Neural progenitor cell (in vitro differentiated cells): ENCODE measurements around the gene TBCCD1. TPM values are rescaled to one million over a fixed set of nuclear protein-coding genes. Genes with fewer than 3 reads are reported as not detected.
A peak's percentile ranks its signal among the peaks of the same experiment; 100 is the strongest.

Experiments used
- DNase-seq: peaks from one replicate; pipeline ENCODE4 v3.0.0-alpha.2; 2016; ENCODE audit warnings: low spot score
- H2AFZ ChIP-seq: fragments of 200-600 bp; sonication (generic); replicated peaks from 2 replicates; pipeline ENCODE4 v1.6.1; 2016; ENCODE audit warnings: antibody characterized with exemption
- H3F3A ChIP-seq: fragments of 200-600 bp; sonication (generic); 2 replicates; pipeline ENCODE4 v1.6.1; 2016; ENCODE audit warnings: antibody characterized with exemption, low read depth
- H3K27ac ChIP-seq: fragments of 200-600 bp; sonication (generic); 2 replicates; pipeline ENCODE4 v1.5.1; 2016; ENCODE audit warnings: mild to moderate bottlenecking
- H3K27me3 ChIP-seq: fragments of 200-600 bp; sonication (generic); 2 replicates; pipeline ENCODE4 v1.6.1; 2016; ENCODE audit warnings: mild to moderate bottlenecking, moderate library complexity
- H3K36me3 ChIP-seq: fragments of 200-600 bp; sonication (generic); 2 replicates; pipeline ENCODE4 v1.5.1; 2016
- H3K4me1 ChIP-seq: fragments of 200-600 bp; sonication (generic); 2 replicates; pipeline ENCODE4 v1.6.1; 2016; ENCODE audit warnings: mixed run types
- H3K4me2 ChIP-seq: fragments of 200-600 bp; sonication (generic); 2 replicates; pipeline ENCODE4 v1.6.1; 2016
- H3K4me3 ChIP-seq: fragments of 200-600 bp; sonication (generic); 2 replicates; pipeline ENCODE4 v1.5.1; 2016
- H3K79me2 ChIP-seq: fragments of 200-600 bp; sonication (generic); 2 replicates; pipeline ENCODE4 v1.6.1; 2016; ENCODE audit warnings: low read depth
- H3K9ac ChIP-seq: fragments of 200-600 bp; sonication (generic); 2 replicates; pipeline ENCODE4 v1.6.1; 2016
- H3K9me3 ChIP-seq: fragments of 200-600 bp; sonication (generic); 2 replicates; pipeline ENCODE4 v1.5.1; 2016; ENCODE audit warnings: low read depth
- H4K20me1 ChIP-seq: fragments of 200-600 bp; sonication (generic); 2 replicates; pipeline ENCODE4 v1.6.1; 2016; ENCODE audit warnings: low read depth
- H3K27ac Mint-ChIP-seq: 3 replicates; pipeline ENCODE4 v1.8.0; 2021; ENCODE audit warnings: mixed read lengths
- H3K27me3 Mint-ChIP-seq: 2 replicates; pipeline ENCODE4 v1.8.0; 2022; ENCODE audit warnings: low read depth, mild to moderate bottlenecking, inconsistent platforms, moderate library complexity, mixed read lengths; ENCODE audit not compliant: insufficient read depth
- H3K36me3 Mint-ChIP-seq: 3 replicates; pipeline ENCODE4 v1.8.0; 2021; ENCODE audit warnings: mixed read lengths
- H3K4me1 Mint-ChIP-seq: 3 replicates; pipeline ENCODE4 v1.8.0; 2021; ENCODE audit warnings: mixed read lengths
- H3K4me3 Mint-ChIP-seq: 3 replicates; pipeline ENCODE4 v1.8.0; 2021; ENCODE audit warnings: mild to moderate bottlenecking, moderate library complexity, mixed read lengths
- H3K9me3 Mint-ChIP-seq: 3 replicates; pipeline ENCODE4 v1.8.0; 2020; ENCODE audit warnings: mixed read lengths
- CTCF ChIP-seq: fragments of 200-600 bp; sonication (generic); IDR thresholded peaks from 2 replicates; pipeline ENCODE4 v1.5.1; 2017; ENCODE audit warnings: antibody characterized with exemption, mild to moderate bottlenecking
- EZH2 ChIP-seq: fragments of 200-600 bp; sonication (generic); IDR thresholded peaks from 2 replicates; pipeline ENCODE4 v1.6.1; 2017; ENCODE audit warnings: antibody characterized with exemption, mild to moderate bottlenecking, moderate library complexity
- EZH2phosphoT487 ChIP-seq: fragments of 200-600 bp; sonication (generic); IDR thresholded peaks from 2 replicates; pipeline ENCODE4 v1.6.1; 2017; ENCODE audit warnings: antibody characterized with exemption
- total RNA-seq: library from RNA; depleted of rRNA; stranded (reverse); fragments of >200 nt; gene quantifications from 2 replicates; pipeline ENCODE4 v1.2.3, GENCODE V29; 2015; ENCODE audit warnings: low replicate concordance

The TBCCD1 gene
- total RNA-seq, 1 donor from 2014 or later: 21.1 TPM

GRCh38 chr3:186605561-186606545 lies 38.7 kb upstream of the TBCCD1 start:
- Histone ChIP-seq H3K27ac (no peak overlapping the region), H3K9me3 (no peaks in the 10 kb centered on the region), H3K4me2 (no peak overlapping the region), H3K79me2 (no peaks in the 10 kb centered on the region), H4K20me1 (no peaks in the 10 kb centered on the region), H3K4me3 (no peak overlapping the region), H3K4me1 (no peaks in the 10 kb centered on the region), H3K9ac (no peak overlapping the region), H3K27me3 (no peaks in the 10 kb centered on the region), H3K36me3 (no peaks in the 10 kb centered on the region), H3F3A (no peaks in the 10 kb centered on the region), H2AFZ (no peak overlapping the region)
- Mint-ChIP-seq H3K36me3 (no peaks in the 10 kb centered on the region), H3K27me3 (peaks cover 4% of the 10 kb centered on the region), H3K27ac (no peak overlapping the region), H3K4me1 (no peaks in the 10 kb centered on the region), H3K9me3 (no peaks in the 10 kb centered on the region), H3K4me3 (no peak overlapping the region)
- TF ChIP-seq CTCF (no peak), EZH2 (no peak), EZH2phosphoT487 (no peak)
- DNase-seq: no peak

GRCh38 chr3:186605078-186605477 lies 37.9 kb upstream of the TBCCD1 start:
- Histone ChIP-seq H3K36me3 (no peaks in the 10 kb centered on the region), H4K20me1 (no peaks in the 10 kb centered on the region), H3K9ac (no peak overlapping the region), H3K4me2 (no peak overlapping the region), H3K79me2 (no peaks in the 10 kb centered on the region), H2AFZ (no peak overlapping the region), H3K27ac (no peak overlapping the region), H3F3A (no peaks in the 10 kb centered on the region), H3K4me3 (no peak overlapping the region), H3K4me1 (no peaks in the 10 kb centered on the region), H3K27me3 (no peaks in the 10 kb centered on the region), H3K9me3 (no peaks in the 10 kb centered on the region)
- H3K4me3 Mint-ChIP-seq: no peak overlapping the region
- no peak overlapping the region for H3K27ac Mint-ChIP-seq
- H3K4me1 Mint-ChIP-seq: no peaks in the 10 kb centered on the region
- H3K27me3 Mint-ChIP-seq: peaks cover 4% of the 10 kb centered on the region
- H3K9me3 Mint-ChIP-seq: no peaks in the 10 kb centered on the region
- no peaks in the 10 kb centered on the region for H3K36me3 Mint-ChIP-seq
- DNase-seq: no peak
- TF ChIP-seq CTCF (no peak), EZH2phosphoT487 (no peak), EZH2 (no peak)

DNA sequence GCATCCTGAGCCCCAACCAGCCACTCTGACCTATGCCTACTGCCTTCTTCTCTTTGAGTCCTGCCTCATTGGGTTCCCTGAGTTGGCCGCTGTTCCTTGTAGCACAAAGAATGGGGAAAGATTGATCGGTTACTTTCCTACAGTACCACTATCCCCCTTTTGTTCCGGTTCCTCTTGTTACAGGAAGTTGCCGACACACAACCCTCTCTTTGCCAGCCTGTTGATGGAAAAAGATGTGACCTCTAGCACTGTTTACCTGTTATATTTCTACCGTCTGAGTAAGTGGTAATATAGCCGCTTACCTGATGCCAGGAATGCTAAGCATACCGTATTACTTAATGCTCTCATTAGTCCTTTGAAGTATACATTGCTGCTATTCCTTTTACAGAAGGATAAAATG lies 36.0 kb upstream of the TBCCD1 start:
- Histone ChIP-seq H3K27ac (no peak overlapping the region), H3K79me2 (no peaks in the 10 kb centered on the region), H3K4me2 (no peak overlapping the region), H3K4me3 (no peak overlapping the region), H3K9ac (no peak overlapping the region), H3F3A (no peaks in the 10 kb centered on the region), H4K20me1 (no peaks in the 10 kb centered on the region), H3K36me3 (no peaks in the 10 kb centered on the region), H3K9me3 (no peaks in the 10 kb centered on the region), H2AFZ (peak overlapping the region; percentile 50), H3K27me3 (no peaks in the 10 kb centered on the region), H3K4me1 (no peaks in the 10 kb centered on the region)
- Mint-ChIP-seq H3K4me1 (no peaks in the 10 kb centered on the region), H3K4me3 (no peak overlapping the region), H3K27ac (peak overlapping the region; percentile 1), H3K36me3 (no peaks in the 10 kb centered on the region), H3K9me3 (no peaks in the 10 kb centered on the region), H3K27me3 (peaks cover 4% of the 10 kb centered on the region)
- no peak for TF ChIP-seq EZH2phosphoT487
- DNase-seq: no peak

GRCh38 chr3:186600896-186601295 lies 33.8 kb upstream of the TBCCD1 start:
- H3K27ac ChIP-seq: no peak overlapping the region
- Mint-ChIP-seq H3K9me3 (no peaks in the 10 kb centered on the region), H3K36me3 (no peaks in the 10 kb centered on the region), H3K27me3 (peaks cover 2% of the 10 kb centered on the region), H3K27ac (no peak overlapping the region), H3K4me3 (no peak overlapping the region), H3K4me1 (peaks cover 5% of the 10 kb centered on the region)
- TF ChIP-seq EZH2phosphoT487 (no peak), CTCF (no peak), EZH2 (no peak)
- H3F3A ChIP-seq: no peaks in the 10 kb centered on the region
- no peak overlapping the region for H2AFZ ChIP-seq
- H3K9me3 ChIP-seq: no peaks in the 10 kb centered on the region
- no peak overlapping the region for H3K4me2 ChIP-seq
- H3K4me3 ChIP-seq: no peak overlapping the region
- no peak overlapping the region for H3K9ac ChIP-seq
- no peak for DNase-seq
- no peaks in the 10 kb centered on the region for H4K20me1 ChIP-seq
- H3K79me2 ChIP-seq: no peaks in the 10 kb centered on the region
- no peaks in the 10 kb centered on the region for H3K4me1 ChIP-seq
- no peaks in the 10 kb centered on the region for H3K36me3 ChIP-seq
- peaks cover 3% of the 10 kb centered on the region for H3K27me3 ChIP-seq
